Loucy (cell line): ENCODE results near the gene PPP1R15A.
"Not testable (repeated sequence)": the region's sequence is repeated elsewhere in the genome, so short reads cannot be mapped to it uniquely, and the experiment has no call there.

Source experiments
- H2AFZ ChIP-seq: fragments of 200-600 bp; sonication (generic); 2 replicates; pipeline ENCODE4 v1.6.0; 2016; ENCODE audit warnings: antibody characterized with exemption, mild to moderate bottlenecking, low read length, moderate library complexity
- H3F3A ChIP-seq: fragments of 200-600 bp; 2 replicates; pipeline ENCODE4 v1.6.0; 2016; ENCODE audit warnings: antibody characterized with exemption, low read depth, mild to moderate bottlenecking
- H3K27me3 ChIP-seq: fragments of 200-600 bp; sonication (generic); 2 replicates; pipeline ENCODE4 v1.6.1; 2014; ENCODE audit warnings: low read length, mild to moderate bottlenecking; ENCODE audit not compliant: insufficient read depth, poor library complexity, severe bottlenecking
- H3K36me3 ChIP-seq: fragments of 200-600 bp; sonication (generic); 2 replicates; pipeline ENCODE4 v1.6.1; 2016; ENCODE audit warnings: low read length; ENCODE audit not compliant: insufficient read depth
- H3K4me1 ChIP-seq: fragments of 200-600 bp; sonication (generic); 2 replicates; pipeline ENCODE4 v1.5.1; 2014; ENCODE audit warnings: low read length, mild to moderate bottlenecking; ENCODE audit not compliant: insufficient read depth, poor library complexity, severe bottlenecking
- H3K4me2 ChIP-seq: fragments of 200-600 bp; sonication (generic); 2 replicates; pipeline ENCODE4 v1.6.0; 2014; ENCODE audit warnings: antibody characterized with exemption, low read length, low read depth, mild to moderate bottlenecking; ENCODE audit not compliant: poor library complexity, severe bottlenecking
- H3K4me3 ChIP-seq: fragments of 200-600 bp; sonication (generic); 2 replicates; pipeline ENCODE4 v1.5.1; 2014; ENCODE audit warnings: low read length, mild to moderate bottlenecking, mixed read lengths; ENCODE audit not compliant: poor library complexity, severe bottlenecking
- H3K79me2 ChIP-seq: fragments of 200-600 bp; sonication (generic); 2 replicates; pipeline ENCODE4 v1.6.1; 2014; ENCODE audit warnings: low read length; ENCODE audit not compliant: insufficient read depth
- H3K9ac ChIP-seq: fragments of 200-600 bp; sonication (generic); 2 replicates; pipeline ENCODE4 v1.6.0; 2014; ENCODE audit warnings: mild to moderate bottlenecking, low read depth, low read length, moderate library complexity; ENCODE audit not compliant: poor library complexity, severe bottlenecking
- H3K9me2 ChIP-seq: fragments of 200-600 bp; sonication (generic); replicated peaks from 2 replicates; pipeline ENCODE4 v1.6.1; 2016; ENCODE audit warnings: low read depth, low read length, mixed read lengths
- H3K9me3 ChIP-seq: fragments of 200-600 bp; sonication (generic); 2 replicates; pipeline ENCODE4 v1.6.1; 2014; ENCODE audit warnings: mild to moderate bottlenecking, antibody characterized with exemption, low read length, low read depth; ENCODE audit not compliant: insufficient read depth
- H4K20me1 ChIP-seq: fragments of 200-600 bp; sonication (generic); 2 replicates; pipeline ENCODE4 v1.6.0; 2014; ENCODE audit warnings: antibody characterized with exemption, low read length, mild to moderate bottlenecking; ENCODE audit not compliant: insufficient read depth, poor library complexity, severe bottlenecking
- CTCF ChIP-seq: fragments of 200-600 bp; sonication (generic); conservative IDR thresholded peaks from 2 replicates; pipeline ENCODE4 v1.5.1; 2014; ENCODE audit warnings: mild to moderate bottlenecking, antibody characterized with exemption, low read length
- EZH2phosphoT487 ChIP-seq: fragments of 200-600 bp; IDR thresholded peaks from 2 replicates; pipeline ENCODE4 v1.6.1; 2018; ENCODE audit warnings: antibody characterized with exemption, mild to moderate bottlenecking, moderate library complexity, borderline replicate concordance

PPP1R15A gene

GRCh38 chr19:48867746-48868113 is 4.5 kb upstream of the PPP1R15A start:
- H3K9me2 ChIP-seq, result no peaks in the 10 kb centered on the region
- no peaks in the 10 kb centered on the region for H3K36me3 ChIP-seq
- H3K27me3 ChIP-seq, result no peaks in the 10 kb centered on the region
- no peaks in the 10 kb centered on the region for H3F3A ChIP-seq
- peaks cover 4% of the 10 kb centered on the region; the same call in 1 of the 2 replicates for H3K79me2 ChIP-seq
- H3K4me3 ChIP-seq, result no peak overlapping the region
- H3K4me2 ChIP-seq, result no peak overlapping the region
- peaks cover 4% of the 10 kb centered on the region for H3K4me1 ChIP-seq
- no peaks in the 10 kb centered on the region for H3K9me3 ChIP-seq
- peaks cover 4% of the 10 kb centered on the region for H4K20me1 ChIP-seq
- H2AFZ ChIP-seq, result no peak overlapping the region
- TF ChIP-seq EZH2phosphoT487, result no peak
- TF ChIP-seq CTCF, result no peak
- H3K9ac ChIP-seq, result no peak overlapping the region

DNA sequence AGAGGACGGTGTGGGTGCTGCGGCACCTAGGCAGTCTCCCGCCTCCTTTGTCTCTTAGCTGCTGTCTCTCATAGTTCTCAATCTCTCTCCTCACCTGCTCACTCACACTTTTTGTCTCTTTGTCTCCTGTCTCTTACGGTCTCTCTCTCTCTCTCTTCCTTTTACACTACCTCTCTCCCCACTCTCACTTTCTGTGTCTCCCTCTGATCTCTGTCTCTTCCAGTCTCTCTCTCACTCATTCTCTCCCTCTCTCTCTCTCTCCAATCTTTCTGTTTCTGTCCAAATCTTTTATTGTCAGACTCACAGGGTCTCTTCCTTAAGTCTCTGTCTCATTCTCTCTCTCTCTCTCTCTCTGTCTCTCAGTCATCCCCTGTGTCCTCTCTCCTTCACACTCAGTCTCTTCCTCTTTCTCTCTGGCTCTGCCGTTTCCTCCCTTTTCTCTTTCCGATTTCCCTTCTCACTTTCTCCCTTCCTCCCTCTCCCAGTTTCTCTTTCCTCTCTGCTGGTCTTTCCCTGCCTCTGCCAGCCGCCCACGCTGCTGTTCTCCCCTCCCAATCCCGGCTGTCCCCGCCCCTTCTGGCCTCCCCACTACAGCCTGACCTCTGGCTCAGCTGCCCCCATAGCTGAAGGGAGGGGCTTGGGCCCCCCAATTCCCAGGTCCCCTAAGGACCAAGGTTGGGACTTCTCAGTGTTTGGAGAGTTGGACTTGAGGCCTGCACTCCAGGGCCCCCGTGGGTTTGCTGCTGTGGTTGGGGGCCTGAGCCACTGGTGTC is 3.9 kb upstream of the PPP1R15A start, which contains the start of gene PLEKHA4:
Gene PLEKHA4, minus strand, starts transcription at position 504 of the 773 bp plus-strand sequence. CDS start 997 bp downstream, outside the sequence.
- H3K4me3 ChIP-seq, result no peak within 1 kb of the TSS
- no peaks in the 10 kb centered on the region for H3K9me3 ChIP-seq
- peaks cover 7% of the 10 kb centered on the region for H3K4me1 ChIP-seq
- H4K20me1 ChIP-seq, result peaks cover 5% of the 10 kb centered on the region
- no peaks in the 10 kb centered on the region for H3K9me2 ChIP-seq
- no peaks in the 10 kb centered on the region for H3F3A ChIP-seq
- no peaks in the 10 kb centered on the region for H3K27me3 ChIP-seq
- TF ChIP-seq CTCF (no peak), EZH2phosphoT487 (no peak)
- peaks cover 9% of the 10 kb centered on the region; the same call in 1 of the 2 replicates for H3K79me2 ChIP-seq
- H3K4me2 ChIP-seq, result no peak within 1 kb of the TSS
- H2AFZ ChIP-seq, result peak within 1 kb of the TSS; percentile 60; the same call in 1 of the 2 replicates
- no peaks in the 10 kb centered on the region for H3K36me3 ChIP-seq
- H3K9ac ChIP-seq, result no peak within 1 kb of the TSS

- no peak overlapping the region for H3K4me2 ChIP-seq
- no peaks in the 10 kb centered on the region for H3K36me3 ChIP-seq
- H3K9me2 ChIP-seq, result no peaks in the 10 kb centered on the region
- H2AFZ ChIP-seq, result no peak overlapping the region
- H3K79me2 ChIP-seq, result peaks cover 24% of the 10 kb centered on the region; the same call in 1 of the 2 replicates
- H3K4me1 ChIP-seq, result peaks cover 25% of the 10 kb centered on the region
- H3F3A ChIP-seq, result no peaks in the 10 kb centered on the region
- TF ChIP-seq CTCF (no peak), EZH2phosphoT487 (no peak)
- peaks cover 16% of the 10 kb centered on the region for H4K20me1 ChIP-seq
- no peak overlapping the region for H3K9ac ChIP-seq
- H3K9me3 ChIP-seq, result no peaks in the 10 kb centered on the region
- H3K27me3 ChIP-seq, result no peaks in the 10 kb centered on the region
- no peak overlapping the region for H3K4me3 ChIP-seq
Measured at GRCh38 chr19:48870048-48870447, 2.2 kb upstream of the PPP1R15A start.

DNA sequence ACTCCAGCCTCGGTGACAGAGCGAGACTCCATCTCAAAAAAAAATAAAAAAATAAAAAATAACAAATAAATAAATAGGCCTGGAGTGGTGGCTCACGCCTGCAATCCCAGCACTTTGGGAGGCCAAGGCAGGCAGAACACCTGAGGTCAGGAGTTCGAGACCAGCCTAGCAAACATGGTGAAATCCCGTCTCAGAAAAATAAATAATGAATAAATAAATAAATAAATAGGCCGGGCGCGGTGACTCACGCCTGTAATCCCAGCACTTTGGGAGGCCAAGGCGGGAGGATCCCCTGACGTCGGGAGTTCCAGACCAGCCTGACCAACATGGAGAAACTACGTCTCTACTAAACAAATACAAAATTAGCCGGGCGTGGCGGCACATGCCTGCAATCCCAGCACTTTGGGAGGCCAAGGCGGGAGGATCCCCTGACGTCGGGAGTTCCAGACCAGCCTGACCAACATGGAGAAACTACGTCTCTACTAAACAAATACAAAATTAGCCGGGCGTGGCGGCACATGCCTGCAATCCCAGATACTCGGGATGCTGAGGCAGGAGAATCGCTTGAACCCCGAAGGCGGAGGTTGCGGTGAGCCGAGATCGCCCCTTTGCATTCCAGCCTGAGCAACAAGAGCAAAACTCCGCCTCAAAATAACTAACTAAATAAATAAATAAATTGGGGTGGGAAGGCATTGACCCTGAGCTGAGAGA is 595 bp upstream of the PPP1R15A start:
- Histone ChIP-seq H3K9ac (peak overlapping the region; percentile 97), H3K4me3 (peak overlapping the region; percentile 95), H2AFZ (peak overlapping the region; percentile 90), H3K4me2 (peak overlapping the region; percentile 88), H4K20me1 (peaks cover 24% of the 10 kb centered on the region), H3K4me1 (peaks cover 32% of the 10 kb centered on the region), H3K79me2 (peaks cover 29% of the 10 kb centered on the region; the same call in 1 of the 2 replicates)
- H3K27me3 ChIP-seq, H3K36me3 ChIP-seq, H3K9me2 ChIP-seq, H3F3A ChIP-seq, H3K9me3 ChIP-seq: not testable (repeated sequence)
